ENCODE results near the gene NRXN3.

- TF ChIP-seq CTCF (IDR thresholded peaks at IDR 0.05) (no peak), SMC3 (IDR thresholded peaks at IDR 0.05; ENCODE audit: low read depth, low read length) (no peak), POLR2AphosphoS5 (IDR thresholded peaks at IDR 0.05; ENCODE audit: low read depth, low read length) (no peak), MAX (IDR thresholded peaks at IDR 0.05; ENCODE audit: low read depth) (no peak), RCOR1 (IDR thresholded peaks at IDR 0.05; ENCODE audit: low read length) (no peak), TCF12 (IDR thresholded peaks at IDR 0.05) (no peak), ZBTB33 (IDR thresholded peaks at IDR 0.05; ENCODE audit: borderline replicate concordance, low read depth) (no peak)
Measured at GRCh38 chr14:79199217-79199616, 1029.0 kb downstream of the NRXN3 start.

All from SK-N-SH (cell line).